ENCODE results near the gene GLP1R. TPM values are rescaled to one million over a fixed set of nuclear protein-coding genes. Genes with fewer than 3 reads are reported as not detected.

The GLP1R gene
- total RNA-seq, 1 experiment from 2014 or later, result 10.2 TPM

GRCh38 chr6:39056681-39057080 lies 8.1 kb downstream of the GLP1R start:
- no peak for DNase-seq
- no peaks in the 10 kb centered on the region for H3K27me3 Mint-ChIP-seq (ENCODE audit: unreplicated experiment)
- no TSS peak for BruUV-seq (replicated peaks)
- no peak overlapping the region for H3K27ac Mint-ChIP-seq (ENCODE audit: unreplicated experiment)
- H3K9me3 Mint-ChIP-seq (ENCODE audit: low read depth, unreplicated experiment), result no peaks in the 10 kb centered on the region
- no peak overlapping the region for H3K4me3 Mint-ChIP-seq (ENCODE audit: low read depth, unreplicated experiment)
- intact Hi-C loops (cut with micrococcal nuclease; ENCODE audit: unreplicated experiment), result no loop called here
- peaks cover 26% of the 10 kb centered on the region for H3K4me1 Mint-ChIP-seq (ENCODE audit: low read depth, unreplicated experiment)
- CTCF ChIA-PET, result no interaction called here
- H3K36me3 Mint-ChIP-seq (ENCODE audit: insufficient read depth, unreplicated experiment), result peaks cover 4% of the 10 kb centered on the region
- TF ChIP-seq CTCF (IDR thresholded peaks at IDR 0.05; ENCODE audit: unreplicated experiment), result no peak

GRCh38 chr6:39057251-39058155 lies 8.9 kb downstream of the GLP1R start:
- Mint-ChIP-seq H3K4me3 (ENCODE audit: low read depth, unreplicated experiment) (no peak overlapping the region), H3K9me3 (ENCODE audit: low read depth, unreplicated experiment) (no peaks in the 10 kb centered on the region), H3K27ac (ENCODE audit: unreplicated experiment) (no peak overlapping the region), H3K4me1 (ENCODE audit: low read depth, unreplicated experiment) (peaks cover 18% of the 10 kb centered on the region), H3K27me3 (ENCODE audit: unreplicated experiment) (no peaks in the 10 kb centered on the region), H3K36me3 (ENCODE audit: insufficient read depth, unreplicated experiment) (peaks cover 4% of the 10 kb centered on the region)
- BruUV-seq (replicated peaks), result no TSS peak
- intact Hi-C loops (cut with micrococcal nuclease; ENCODE audit: unreplicated experiment), result no loop called here
- DNase-seq, result no peak
- CTCF ChIA-PET, result no interaction called here
- no peak for TF ChIP-seq CTCF (IDR thresholded peaks at IDR 0.05; ENCODE audit: unreplicated experiment)

- CTCF ChIA-PET, result no interaction called here
- intact Hi-C loops (cut with micrococcal nuclease; ENCODE audit: unreplicated experiment), result no loop called here
- BruUV-seq (replicated peaks), result no TSS peak
- H3K27ac Mint-ChIP-seq (ENCODE audit: unreplicated experiment), result no peak overlapping the region
- H3K36me3 Mint-ChIP-seq (ENCODE audit: insufficient read depth, unreplicated experiment), result peaks cover 4% of the 10 kb centered on the region
- no peaks in the 10 kb centered on the region for H3K27me3 Mint-ChIP-seq (ENCODE audit: unreplicated experiment)
- H3K9me3 Mint-ChIP-seq (ENCODE audit: low read depth, unreplicated experiment), result no peaks in the 10 kb centered on the region
- H3K4me1 Mint-ChIP-seq (ENCODE audit: low read depth, unreplicated experiment), result peaks cover 7% of the 10 kb centered on the region
- TF ChIP-seq CTCF (IDR thresholded peaks at IDR 0.05; ENCODE audit: unreplicated experiment), result no peak
- no peak for DNase-seq
- no peak overlapping the region for H3K4me3 Mint-ChIP-seq (ENCODE audit: low read depth, unreplicated experiment)
Measured at GRCh38 chr6:39058471-39059147, 10.0 kb downstream of the GLP1R start.

GRCh38 chr6:39059496-39060310 lies 11.1 kb downstream of the GLP1R start:
- H3K4me3 Mint-ChIP-seq (ENCODE audit: low read depth, unreplicated experiment), result no peak overlapping the region
- no peak for DNase-seq
- intact Hi-C loops (cut with micrococcal nuclease; ENCODE audit: unreplicated experiment), result no loop called here
- BruUV-seq (replicated peaks), result no TSS peak
- H3K27me3 Mint-ChIP-seq (ENCODE audit: unreplicated experiment), result peaks cover 1% of the 10 kb centered on the region
- CTCF ChIA-PET, result interaction anchor here (0.5 kb wide), 1 partner anchor 81 kb away, joined by 4 read pairs; no protein-coding TSS in a partner anchor
- no peaks in the 10 kb centered on the region for H3K9me3 Mint-ChIP-seq (ENCODE audit: low read depth, unreplicated experiment)
- no peak overlapping the region for H3K27ac Mint-ChIP-seq (ENCODE audit: unreplicated experiment)
- H3K36me3 Mint-ChIP-seq (ENCODE audit: insufficient read depth, unreplicated experiment), result peaks cover 4% of the 10 kb centered on the region
- no peaks in the 10 kb centered on the region for H3K4me1 Mint-ChIP-seq (ENCODE audit: low read depth, unreplicated experiment)
- TF ChIP-seq CTCF (IDR thresholded peaks at IDR 0.05; ENCODE audit: unreplicated experiment), result no peak
